Measurements from ENCODE around the gene EVA1C. TPM values are rescaled to one million over a fixed set of nuclear protein-coding genes. Genes with fewer than 3 reads are reported as not detected.
"Not testable (repeated sequence)": the region's sequence is repeated elsewhere in the genome, so short reads cannot be mapped to it uniquely, and the experiment has no call there.

EVA1C gene
- total RNA-seq, 1 donor from 2014 or later = 13.5 TPM

DNA sequence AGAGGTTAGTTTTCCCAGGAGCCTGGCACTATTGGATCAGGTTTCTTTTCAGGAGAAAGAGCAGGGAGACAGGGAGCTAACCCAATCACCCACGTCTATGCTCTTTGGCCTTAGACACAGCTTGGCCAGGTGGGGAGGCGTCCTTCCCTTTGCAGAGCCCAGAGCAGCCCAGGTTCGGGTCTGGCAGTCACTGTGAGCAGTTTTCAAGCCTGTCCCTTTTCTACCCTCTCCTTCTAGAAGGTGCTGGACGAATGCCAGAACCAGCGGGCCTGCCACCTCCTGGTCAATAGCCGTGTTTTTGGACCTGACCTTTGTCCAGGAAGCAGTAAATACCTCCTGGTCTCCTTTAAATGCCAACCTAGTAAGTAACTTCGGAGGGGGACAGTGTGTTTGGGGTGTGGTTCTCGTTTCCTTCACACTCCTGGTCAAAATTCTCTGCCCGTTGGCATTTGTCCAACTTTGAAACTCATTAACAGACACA is 44.9 kb downstream of the EVA1C start:
- DNase-seq (ENCODE audit: low read depth in 2 of 2) = peak; percentile 38 to 54

GRCh38 chr21:32457962-32458361 is 45.5 kb downstream of the EVA1C start:
- no peak for DNase-seq (ENCODE audit: low read depth in 2 of 2)

GRCh38 chr21:32459972-32460371 is 47.5 kb downstream of the EVA1C start:
- DNase-seq (ENCODE audit: low read depth in 2 of 2) = no peak

DNA sequence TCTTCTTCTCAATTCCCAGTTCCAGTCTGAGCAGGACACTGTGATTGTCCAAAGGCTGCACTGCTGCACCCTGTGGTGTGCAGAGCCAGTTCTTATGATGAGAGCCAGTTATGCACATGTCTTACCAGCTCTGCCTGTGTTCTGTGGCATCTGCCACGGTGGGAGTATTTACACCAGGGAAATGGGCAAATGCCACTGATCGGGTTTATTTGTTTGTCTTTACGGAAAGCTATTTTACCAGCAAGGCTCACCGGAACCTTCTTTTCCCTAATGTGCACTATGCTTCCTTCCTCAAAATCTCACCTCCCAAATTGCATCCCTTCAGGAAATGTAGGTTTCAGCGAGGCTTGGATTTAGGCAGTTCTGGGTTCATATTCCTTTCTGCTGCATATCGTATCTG is 49.0 kb downstream of the EVA1C start:
- DNase-seq (ENCODE audit: low read depth in 2 of 2) = no peak

DNA sequence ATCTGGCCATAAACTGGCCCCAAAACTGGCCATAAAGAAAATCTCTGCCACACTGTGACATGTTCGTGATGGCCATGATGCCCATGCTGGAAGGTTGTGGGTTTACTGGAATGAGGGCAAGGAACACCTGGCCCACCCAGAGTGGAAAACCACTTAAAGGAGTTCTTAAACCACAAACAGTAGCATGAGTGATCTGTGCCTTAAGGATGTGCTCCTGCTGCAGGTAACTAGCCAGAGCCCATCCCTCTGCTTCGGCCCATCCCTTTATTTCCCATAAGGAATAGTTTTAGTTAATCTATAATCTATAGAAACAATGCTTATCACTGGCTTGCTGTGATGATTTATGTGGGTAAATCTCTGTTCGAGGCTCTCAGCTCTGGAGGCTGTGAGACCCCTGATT is 50.1 kb downstream of the EVA1C start:
- not testable (repeated sequence) for DNase-seq (ENCODE audit: low read depth in 2 of 2)

DNA sequence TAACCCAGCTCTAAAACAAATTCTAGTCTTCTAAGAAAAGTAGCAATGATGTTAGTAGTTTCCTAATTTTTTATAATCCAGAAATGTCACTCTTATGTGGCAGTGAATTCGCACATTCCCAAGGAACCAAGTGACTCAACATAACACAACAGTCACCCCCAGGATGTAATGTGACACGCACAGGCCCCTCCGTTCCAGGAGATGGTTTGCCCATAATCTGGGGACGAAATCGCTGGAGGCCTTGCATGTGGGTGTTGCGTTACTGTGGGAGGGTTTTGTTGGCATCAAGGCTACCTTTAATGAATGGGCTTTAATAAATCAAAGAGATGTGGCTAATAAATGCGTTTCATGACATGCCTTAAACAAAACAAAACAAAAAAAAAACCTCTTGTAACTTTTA is 50.9 kb downstream of the EVA1C start:
- peak; percentile 29 to 81 for DNase-seq (ENCODE audit: low read depth in 2 of 2)

DNA sequence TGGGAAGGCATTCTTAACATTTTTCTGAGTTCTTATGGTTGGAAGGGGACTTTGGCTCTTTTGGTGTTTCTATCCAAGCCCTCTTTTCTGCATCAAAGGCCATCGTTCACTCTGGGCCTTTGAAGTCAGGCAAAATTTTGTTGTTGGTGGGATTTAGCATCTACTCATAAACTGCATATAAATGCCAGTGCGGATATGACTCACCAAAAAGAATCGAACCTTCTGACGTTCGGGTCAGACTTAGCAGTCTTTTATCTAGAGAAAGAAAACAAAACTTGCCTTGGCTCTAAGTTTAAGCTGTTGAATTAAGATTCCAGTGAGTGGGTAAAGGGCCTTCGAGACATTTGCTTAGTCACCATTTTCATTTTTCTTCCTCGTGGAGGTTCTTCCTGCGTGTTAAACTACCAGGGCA is 51.4 kb downstream of the EVA1C start:
- DNase-seq (ENCODE audit: low read depth in 2 of 2) = peak; percentile 60 to 95

DNA sequence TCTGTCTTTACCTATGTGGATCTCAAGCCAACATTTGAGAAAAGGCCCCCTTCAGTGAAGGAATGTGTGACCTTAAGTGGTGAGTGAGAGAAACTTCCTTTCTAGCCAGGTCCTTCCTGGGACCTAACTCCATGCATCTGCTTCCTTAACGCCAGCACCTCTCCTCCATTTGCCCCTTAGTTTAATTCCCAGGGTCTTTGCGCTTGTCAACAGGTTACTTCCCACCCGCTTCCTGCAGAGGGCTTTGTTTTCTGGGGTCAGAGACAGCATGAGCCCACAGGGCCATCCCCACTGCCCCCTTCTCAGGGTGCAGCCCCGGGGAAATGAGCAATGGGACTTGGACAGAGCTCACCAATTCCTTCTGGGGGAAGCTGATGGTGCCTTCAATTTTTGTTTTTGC is 54.8 kb downstream of the EVA1C start:
- no peak for DNase-seq (ENCODE audit: low read depth in 2 of 2)

DNA sequence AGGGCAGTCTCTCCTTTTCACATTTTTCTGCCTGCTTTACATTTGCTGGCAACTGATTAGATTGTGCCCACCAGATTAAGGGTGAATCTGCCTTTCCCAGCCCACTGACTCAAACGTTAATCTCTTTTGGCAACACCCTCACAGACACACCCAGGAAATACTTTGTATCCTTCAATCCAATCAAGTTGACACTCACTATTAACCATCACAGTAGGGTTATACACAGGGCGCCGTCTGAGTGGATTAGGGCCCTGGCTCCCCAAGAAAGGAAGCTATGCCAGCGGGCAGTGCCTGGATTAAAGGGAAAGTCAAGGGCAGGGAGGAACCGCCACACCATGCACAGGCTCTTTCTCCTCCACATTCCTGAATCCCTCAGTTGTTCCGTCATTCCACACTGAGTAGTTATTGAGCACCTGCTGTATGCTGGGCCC is 56.2 kb downstream of the EVA1C start:
- no peak for DNase-seq (ENCODE audit: low read depth in 2 of 2)

GRCh38 chr21:32469628-32470027 is 57.1 kb downstream of the EVA1C start:
- DNase-seq (ENCODE audit: low read depth in 2 of 2) = no peak

DNA sequence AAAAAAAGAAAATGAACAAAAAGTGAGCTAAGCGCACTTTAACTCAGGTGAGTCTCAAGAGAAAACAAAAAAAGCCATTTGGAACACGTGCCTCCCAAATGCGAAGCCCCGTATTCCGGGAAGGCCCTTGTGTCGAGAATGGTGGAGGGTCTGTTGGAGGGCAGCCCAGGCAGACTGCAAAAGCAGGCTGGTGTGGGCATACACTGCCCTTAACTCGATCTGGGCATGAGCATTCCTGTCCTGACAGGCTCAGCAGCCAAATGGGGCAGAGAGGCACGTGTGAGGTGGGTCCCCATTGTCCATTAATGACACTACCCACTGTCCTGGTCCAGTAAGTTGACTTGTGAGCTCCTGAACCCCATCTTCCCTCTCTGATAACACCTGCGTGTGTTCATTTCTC is 57.7 kb downstream of the EVA1C start:
- no peak for DNase-seq (ENCODE audit: low read depth in 2 of 2)

DNA sequence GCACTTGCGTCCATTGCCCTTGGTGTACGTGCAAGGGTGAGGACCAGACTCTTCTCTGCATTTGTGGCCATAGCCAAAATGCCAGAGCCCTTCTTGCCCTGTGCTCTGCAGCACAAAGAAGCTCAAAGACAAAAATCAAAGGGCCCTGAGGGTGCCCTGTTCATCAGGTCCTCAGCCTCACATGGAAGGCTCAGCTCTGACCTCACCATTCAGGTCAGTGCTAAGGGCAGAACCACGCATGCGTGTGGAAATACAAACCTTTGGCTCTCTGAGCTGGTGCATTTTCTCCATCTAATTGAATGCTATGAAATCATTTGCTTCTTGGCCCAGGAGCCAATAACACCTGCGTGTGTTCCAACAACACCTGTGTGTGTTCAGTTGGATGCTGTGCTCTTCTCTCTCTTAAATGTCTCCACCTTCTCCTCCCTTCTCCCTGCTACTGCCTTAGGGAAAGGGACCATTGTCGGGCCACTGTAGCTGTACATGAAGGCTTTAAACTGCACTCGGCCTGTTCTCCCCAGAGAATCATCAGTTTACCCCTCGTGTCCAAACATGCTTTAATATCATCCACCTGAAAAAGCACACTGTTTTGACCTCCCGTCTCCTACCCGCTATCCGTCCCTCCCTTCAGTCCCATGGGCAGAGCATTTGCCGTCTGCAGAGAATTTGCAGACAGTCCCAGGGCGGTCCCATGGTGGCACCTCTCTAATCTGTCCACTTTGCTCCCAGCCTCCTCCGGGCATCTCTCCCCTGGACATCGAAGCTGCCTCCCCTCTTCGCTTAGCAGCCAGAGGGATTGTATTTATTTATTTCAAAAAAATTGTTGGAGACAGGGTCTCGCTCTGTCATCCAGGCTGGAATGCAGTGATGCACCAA is 60.6 kb downstream of the EVA1C start:
- DNase-seq (ENCODE audit: low read depth in 2 of 2) = no peak

DNA sequence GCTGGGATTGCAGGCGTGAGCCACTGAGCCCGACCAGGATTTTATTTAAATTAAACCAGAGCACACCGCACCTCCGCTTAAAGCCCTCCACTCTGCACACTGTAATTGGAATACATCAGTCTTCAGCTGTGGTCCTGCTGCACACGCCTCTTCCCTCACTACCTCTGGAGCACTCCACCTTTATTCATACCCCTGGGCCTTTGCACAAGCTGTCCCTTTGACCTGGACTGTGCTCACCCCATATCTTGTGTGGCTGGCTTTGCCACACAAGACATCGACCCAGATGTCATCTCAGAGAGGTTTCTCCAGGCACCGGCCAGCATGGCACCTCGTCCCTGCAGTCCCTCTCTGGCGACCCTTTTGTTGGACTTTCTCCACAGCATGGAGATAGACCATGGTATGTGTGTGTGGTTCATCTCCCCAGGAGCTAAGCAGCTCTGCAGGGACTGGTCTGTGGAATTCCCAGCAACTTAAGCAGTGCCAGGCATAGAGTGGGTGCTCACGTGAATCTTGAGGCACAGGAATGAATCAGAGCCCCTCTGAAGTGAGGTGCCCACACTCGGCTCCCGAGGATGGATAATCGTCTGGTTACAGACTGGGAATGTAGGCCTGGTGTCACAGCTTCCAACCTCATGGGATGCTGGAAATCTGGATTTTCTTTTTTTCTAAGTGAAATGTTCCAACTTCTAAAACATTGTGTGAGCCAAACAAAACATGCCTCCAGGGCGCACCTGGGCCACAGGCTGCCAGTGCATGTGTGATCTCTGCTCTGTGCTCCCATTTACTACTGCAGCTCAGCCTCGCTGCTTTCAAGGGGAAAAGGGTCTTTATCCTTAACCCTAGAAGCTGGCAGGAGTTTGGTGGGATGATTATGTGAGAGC is 61.9 kb downstream of the EVA1C start:
- DNase-seq (ENCODE audit: low read depth in 2 of 2) = peak in 1 of 2 donors; percentile 79

DNA sequence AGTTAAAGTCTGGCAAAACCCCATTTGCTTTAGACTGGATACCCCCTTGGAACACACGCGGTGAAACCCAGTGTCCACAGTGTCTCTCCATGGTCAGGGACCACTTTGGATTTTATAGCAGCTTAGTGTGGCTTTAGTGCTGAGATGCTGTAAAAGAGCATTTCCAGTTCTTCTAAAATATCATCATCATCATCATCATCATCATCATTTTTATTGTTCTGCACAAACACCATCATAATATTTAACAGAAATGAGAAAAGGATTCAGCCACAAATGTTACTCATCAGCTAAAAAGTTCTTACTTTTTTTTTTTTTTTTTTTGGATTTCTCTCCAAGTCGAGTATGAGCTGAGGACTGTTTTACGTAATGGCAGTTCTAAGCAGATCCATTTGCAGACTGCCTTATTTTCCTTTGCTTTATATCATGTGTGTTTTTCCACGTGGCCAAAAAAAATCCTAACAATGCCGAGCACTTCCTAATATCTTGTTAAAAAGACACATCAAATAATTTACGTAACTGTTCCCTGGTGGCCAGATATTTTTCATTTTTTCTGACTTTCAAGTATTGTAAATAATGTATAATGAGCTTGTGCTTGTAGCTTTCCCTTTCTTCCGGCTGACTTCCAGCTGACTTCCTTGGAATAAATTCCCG is 62.8 kb downstream of the EVA1C start:
- DNase-seq (ENCODE audit: low read depth in 2 of 2) = peak; percentile 84 to 89

- no peak for DNase-seq (ENCODE audit: low read depth in 2 of 2)
Observed at GRCh38 chr21:32476661-32477423, 64.3 kb downstream of the EVA1C start.

DNA sequence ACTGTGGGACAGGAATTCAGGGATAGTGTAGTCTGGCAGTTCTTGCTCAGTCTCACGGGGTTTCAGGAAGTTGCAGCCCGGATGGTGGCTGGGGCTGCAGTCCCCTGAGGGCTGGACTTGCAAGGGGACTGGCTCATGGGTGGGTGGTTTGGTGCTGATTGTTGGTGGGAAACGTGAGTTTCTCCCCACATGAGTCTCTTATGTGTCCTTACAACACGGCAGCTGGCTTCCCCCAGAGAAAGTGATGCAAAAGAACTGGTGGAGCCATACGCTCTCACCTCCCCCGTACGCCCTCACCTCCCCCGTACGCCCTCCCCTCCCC is 64.9 kb downstream of the EVA1C start:
- peak in 1 of 2 donors; percentile 42 for DNase-seq (ENCODE audit: low read depth in 2 of 2)

DNA sequence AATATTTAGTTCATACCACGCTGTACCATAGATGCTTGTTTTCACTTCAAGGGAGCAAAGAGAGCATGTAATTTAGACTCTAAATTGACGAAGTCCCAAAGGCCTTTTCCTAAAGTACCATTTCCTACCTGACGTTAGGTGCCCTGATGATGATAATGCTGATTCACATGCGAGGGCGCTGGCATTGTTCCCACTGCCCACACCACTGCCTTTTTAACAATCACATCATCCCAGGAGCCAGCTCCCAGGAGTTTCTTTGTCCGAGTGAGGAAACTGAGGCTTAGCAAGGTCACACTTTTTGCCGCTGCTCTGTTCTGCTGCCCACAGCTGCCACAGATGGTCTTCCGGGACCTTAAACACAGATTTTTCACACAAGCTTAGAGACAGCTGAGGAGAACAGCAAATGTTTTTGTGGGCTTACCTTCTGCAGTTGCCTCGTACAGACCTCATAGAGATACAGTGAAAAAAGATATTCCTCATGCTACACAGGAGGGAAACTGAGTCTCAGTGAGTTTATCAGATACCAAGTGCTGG is 69.4 kb downstream of the EVA1C start:
- DNase-seq (ENCODE audit: low read depth in 2 of 2) = no peak

GRCh38 chr21:32482565-32483292 is 70.2 kb downstream of the EVA1C start:
- DNase-seq (ENCODE audit: low read depth in 2 of 2) = no peak

DNA sequence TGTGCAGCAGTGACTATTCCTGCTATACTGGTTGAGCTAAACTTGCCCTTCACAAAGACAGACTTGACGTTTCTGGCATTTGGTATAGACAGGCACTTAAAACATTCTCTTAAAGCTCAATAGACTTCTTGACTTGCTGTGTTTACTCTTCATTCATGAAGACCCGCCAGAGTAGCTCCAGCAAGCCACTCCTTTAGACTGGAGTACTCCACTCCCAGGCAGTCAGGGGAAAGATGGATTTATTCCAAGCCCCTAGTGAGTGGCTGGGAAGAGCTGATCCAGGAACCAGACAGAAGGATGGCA is 70.7 kb downstream of the EVA1C start:
- DNase-seq (ENCODE audit: low read depth in 2 of 2) = no peak

GRCh38 chr21:32484706-32485380 is 72.3 kb downstream of the EVA1C start:
- DNase-seq (ENCODE audit: low read depth in 2 of 2) = no peak
